Aorta (tissue), 5 donors: ENCODE measurements around the gene CNTNAP1. TPM values are rescaled to one million over a fixed set of nuclear protein-coding genes. Genes with fewer than 3 reads are reported as not detected.
A peak's percentile ranks its signal among the peaks of the same experiment; 100 is the strongest.

ENCODE experiments used
- ATAC-seq: fragments of 200-7000 bp; cut with Tn5 transposase; one replicate; pipeline ENCODE4 v1.9.1; 2022; ENCODE audit warnings: moderate library complexity; ENCODE audit not compliant: low FRiP score
- DNase-seq, 2 donors: peaks; one replicate each; pipeline ENCODE4 v3.0.0-alpha.2; 2020
- H3K27ac ChIP-seq, 2 donors: one replicate each; pipeline ENCODE4 v1.5.1; 2013; ENCODE audit warnings: low read length in 2 of 2, mild to moderate bottlenecking in 2 of 2, moderate library complexity in 2 of 2, control low read depth in 1 of 2, inconsistent platforms in 1 of 2, low read depth in 1 of 2
- H3K27me3 ChIP-seq, 2 donors: one replicate each; pipeline ENCODE4 v1.6.1; 2013; ENCODE audit warnings: control low read depth in 1 of 2, low read length in 1 of 2, mild to moderate bottlenecking in 1 of 2, moderate library complexity in 1 of 2; ENCODE audit not compliant: insufficient read depth in 2 of 2, control insufficient read depth in 1 of 2
- H3K36me3 ChIP-seq, 2 donors: one replicate each; pipeline ENCODE4 v1.6.1; 2013; ENCODE audit warnings: control low read depth in 1 of 2, low read length in 1 of 2, mild to moderate bottlenecking in 1 of 2; ENCODE audit not compliant: insufficient read depth in 2 of 2, control insufficient read depth in 1 of 2
- H3K4me1 ChIP-seq, 2 donors: one replicate each; pipeline ENCODE4 v1.6.1; 2013; ENCODE audit warnings: low read length in 2 of 2, control low read depth in 1 of 2, mild to moderate bottlenecking in 1 of 2, moderate library complexity in 1 of 2; ENCODE audit not compliant: insufficient read depth in 2 of 2, control insufficient read depth in 1 of 2
- H3K4me3 ChIP-seq, 2 donors: one replicate each; pipeline ENCODE4 v1.5.1; 2013; ENCODE audit warnings: low read length in 2 of 2, control low read depth in 1 of 2, mild to moderate bottlenecking in 1 of 2
- H3K9me3 ChIP-seq: one replicate; pipeline ENCODE4 v1.6.1; 2013; ENCODE audit warnings: mild to moderate bottlenecking, low read length; ENCODE audit not compliant: control insufficient read depth
- WGBS, 2 donors: extraction: QIAGEN DNeasy Blood & Tissue Kit; methylation state at CpG; one replicate each; pipeline ENCODE4 v1.1.7; 2013; 5-methylcytosine and 5-hydroxymethylcytosine counted together
- intact Hi-C, 2 donors: fragments of 100-400 bp; cut with DNase I; formaldehyde crosslinking; loops; one replicate each; pipeline versions ENCODE4 v1.14.2 to v1.15.0; 2022
- polyA plus RNA-seq, 2 donors: library from polyadenylated mRNA; stranded (reverse); fragments of 200-250 nt; gene quantifications; one replicate each; pipeline ENCODE4 v1.2.3, GENCODE V29; 2013
- total RNA-seq, 2 donors: library from RNA; stranded (reverse); fragmentation: NEBNext Ultra II Directional; extraction: Animal tissue kit (Norgen Biotek cat#: 25700); gene quantifications; one replicate each; pipeline ENCODE4 v1.2.1, GENCODE V29; 2021
- donor health status: healthy with polysubstance abuse.
- donor health status: Bipolar disorder and iron deficiency.
- donor health status: DM: no; HTN: no; CAD: no.
- donor health status: DM: no; HTN: no; CAD: no.
- donor health status: DM: yes; HTN: yes; CAD: no.

Gene CNTNAP1
- total and polyA plus RNA-seq, 4 donors = 1.0 to 25.8 (median 9.5) TPM

GRCh38 chr17:42667088-42667951 lies 15.0 kb upstream of the CNTNAP1 start:
- Histone ChIP-seq H3K27me3 (no peaks in the 10 kb centered on the region), H3K36me3 (peaks cover 0 to 3% of the 10 kb centered on the region in 2 donors), H3K27ac (peak overlapping the region; percentile 29 to 87), H3K9me3 (no peaks in the 10 kb centered on the region), H3K4me3 (no peak overlapping the region), H3K4me1 (peaks cover 2 to 3% of the 10 kb centered on the region in 2 donors)
- intact Hi-C loops = no loop called here
- WGBS, 2 donors = 17 to 18% methylated on average over 7 of the region's 7 CpGs
- ATAC-seq = peak; percentile 66
- peak in 1 of 2 donors; percentile 71 for DNase-seq

GRCh38 chr17:42669705-42669976 lies 12.7 kb upstream of the CNTNAP1 start:
- WGBS, 2 donors = 72 to 73% methylated on average over 12 of the region's 12 CpGs
- Histone ChIP-seq H3K4me3 (no peak overlapping the region), H3K36me3 (peaks cover 0 to 3% of the 10 kb centered on the region in 2 donors), H3K27me3 (no peaks in the 10 kb centered on the region), H3K4me1 (peaks cover 2 to 3% of the 10 kb centered on the region in 2 donors), H3K9me3 (no peaks in the 10 kb centered on the region), H3K27ac (no peak overlapping the region)
- no peak for ATAC-seq
- DNase-seq = no peak
- intact Hi-C loops = no loop called here

- no peak overlapping the region for H3K27ac ChIP-seq
- peaks cover 0 to 3% of the 10 kb centered on the region in 2 donors for H3K36me3 ChIP-seq
- intact Hi-C loops = no loop called here
- no peak for ATAC-seq
- no peaks in the 10 kb centered on the region for H3K27me3 ChIP-seq
- no peak for DNase-seq
- no peak overlapping the region for H3K4me3 ChIP-seq
- 67 to 75% methylated on average over 60 to 87 of the region's 87 CpGs for WGBS, 2 donors
- peaks cover 2 to 3% of the 10 kb centered on the region in 2 donors for H3K4me1 ChIP-seq
- H3K9me3 ChIP-seq = no peaks in the 10 kb centered on the region
Measured at GRCh38 chr17:42669977-42670788, 12.1 kb upstream of the CNTNAP1 start.

- 81 to 82% methylated on average over 46 to 50 of the region's 50 CpGs for WGBS, 2 donors
- no peaks in the 10 kb centered on the region for H3K9me3 ChIP-seq
- intact Hi-C loops = no loop called here
- peaks cover 2 to 3% of the 10 kb centered on the region in 2 donors for H3K4me1 ChIP-seq
- H3K36me3 ChIP-seq = peaks cover 0 to 3% of the 10 kb centered on the region in 2 donors
- no peaks in the 10 kb centered on the region for H3K27me3 ChIP-seq
- ATAC-seq (no peak), DNase-seq (no peak)
- no peak overlapping the region for H3K27ac ChIP-seq
- no peak overlapping the region for H3K4me3 ChIP-seq
Measured at GRCh38 chr17:42670789-42671657, 11.3 kb upstream of the CNTNAP1 start.

GRCh38 chr17:42672038-42672437 lies 10.3 kb upstream of the CNTNAP1 start:
- 76 to 78% methylated on average over 28 of the region's 28 CpGs for WGBS, 2 donors
- Histone ChIP-seq H3K9me3 (no peaks in the 10 kb centered on the region), H3K27ac (no peak overlapping the region), H3K27me3 (no peaks in the 10 kb centered on the region), H3K36me3 (peaks cover 0 to 3% of the 10 kb centered on the region in 2 donors), H3K4me1 (peaks cover under 1 to 1% of the 10 kb centered on the region in 2 donors), H3K4me3 (no peak overlapping the region)
- intact Hi-C loops = no loop called here
- no peak for DNase-seq
- ATAC-seq = no peak

GRCh38 chr17:42673266-42673884 lies 9.0 kb upstream of the CNTNAP1 start:
- intact Hi-C loops = no loop called here
- Histone ChIP-seq H3K27ac (peak overlapping the region in 1 of 2 donors; percentile 17), H3K27me3 (no peaks in the 10 kb centered on the region), H3K4me3 (no peak overlapping the region), H3K9me3 (no peaks in the 10 kb centered on the region), H3K4me1 (no peaks in the 10 kb centered on the region), H3K36me3 (peaks cover 0 to 3% of the 10 kb centered on the region in 2 donors)
- ATAC-seq (no peak), DNase-seq (peak in 1 of 2 donors; percentile 82)
- WGBS, 2 donors = 36 to 44% methylated on average over 27 to 30 of the region's 30 CpGs

GRCh38 chr17:42673885-42674754 lies 8.2 kb upstream of the CNTNAP1 start:
- WGBS, 2 donors = 6 to 7% methylated on average over 28 to 32 of the region's 32 CpGs
- Histone ChIP-seq H3K4me1 (no peaks in the 10 kb centered on the region), H3K27me3 (no peaks in the 10 kb centered on the region), H3K4me3 (peak overlapping the region; percentile 60 to 70), H3K27ac (peak overlapping the region; percentile 1 to 11), H3K36me3 (peaks cover 0 to 3% of the 10 kb centered on the region in 2 donors), H3K9me3 (no peaks in the 10 kb centered on the region)
- DNase-seq (peak; percentile 84 to 90), ATAC-seq (peak; percentile 0)
- intact Hi-C loops = no loop called here
